Stimulated activated CD8-positive, alpha-beta memory T cell treated with anti-CD3 and anti-CD28 coated beads, Interleukin-15, amount 100 ng/mL, for 1 hour (primary cell): ENCODE results near the gene SYNJ2BP.
A peak's percentile ranks its signal among the peaks of the same experiment; 100 is the strongest.
"Not testable (repeated sequence)": the region's sequence is repeated elsewhere in the genome, so short reads cannot be mapped to it uniquely, and the experiment has no call there.

Experiments
- DNase-seq: peaks from one replicate; pipeline ENCODE4 v3.0.0-alpha.2; 2020; ENCODE audit warnings: low read depth

Gene SYNJ2BP

GRCh38 chr14:70416725-70417349 is at the start of gene SYNJ2BP:
Gene SYNJ2BP (minus strand): TSS chr14:70417090. CDS start chr14:70416963, 127 bp downstream.
- peak; percentile 27 for DNase-seq

GRCh38 chr14:70454731-70455130 is 37.8 kb upstream of the SYNJ2BP start:
- no peak for DNase-seq

DNA sequence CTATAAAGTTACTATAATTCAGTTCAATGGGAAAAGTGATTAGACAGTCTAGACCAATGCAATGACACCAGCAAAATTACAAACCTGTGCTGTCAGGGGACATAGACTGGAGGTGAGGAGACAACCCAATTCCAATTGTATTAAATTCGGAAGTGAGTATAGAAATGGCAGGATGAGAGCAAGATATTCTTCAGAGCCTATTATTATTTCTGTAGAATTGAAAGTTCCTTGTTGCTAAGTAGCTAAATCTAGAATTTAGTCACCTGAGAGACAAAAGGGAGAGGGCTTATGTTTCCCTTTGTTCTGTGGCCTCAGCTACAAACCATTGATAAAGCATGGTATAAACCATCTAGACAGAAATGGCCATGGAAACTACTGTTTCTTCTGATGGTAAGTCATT is 35.0 kb upstream of the SYNJ2BP start, which contains the start of gene ADAM21:
ADAM21 (plus strand) TSS at position 301 of the 400 bp plus-strand sequence. CDS start 5,326 bp downstream, outside the sequence.
- no peak for DNase-seq

GRCh38 chr14:70448633-70449340 is 31.9 kb upstream of the SYNJ2BP start:
- no peak for DNase-seq

- no peak for DNase-seq
Measured at GRCh38 chr14:70442750-70443149, 25.9 kb upstream of the SYNJ2BP start.

- DNase-seq, result no peak
Measured at GRCh38 chr14:70441641-70442040, 24.8 kb upstream of the SYNJ2BP start.

DNA sequence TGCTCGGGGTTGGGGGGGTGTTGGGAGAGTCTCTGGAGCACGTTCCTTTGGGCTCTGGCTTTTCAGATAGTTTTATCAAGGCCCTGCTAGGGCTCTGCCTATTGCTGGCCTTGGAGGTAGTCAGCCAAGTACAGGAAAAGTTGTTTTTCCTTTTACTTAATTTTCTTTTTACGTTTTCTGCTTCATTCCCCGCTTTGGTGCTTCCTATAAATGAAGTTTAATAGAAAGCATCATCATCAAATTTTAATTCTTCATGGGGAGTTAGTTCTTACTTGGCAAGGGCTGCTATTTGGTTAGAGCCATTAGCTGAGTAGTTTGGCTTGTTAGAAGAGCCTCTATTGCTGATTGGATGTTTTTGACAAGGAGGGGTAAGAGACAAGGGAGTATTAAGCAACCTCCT is 20.0 kb upstream of the SYNJ2BP start:
- no peak for DNase-seq

- not testable (repeated sequence) for DNase-seq
Measured at GRCh38 chr14:70426555-70426954, 9.7 kb upstream of the SYNJ2BP start.

- DNase-seq, result no peak
Measured at GRCh38 chr14:70425354-70425753, 8.5 kb upstream of the SYNJ2BP start.

DNA sequence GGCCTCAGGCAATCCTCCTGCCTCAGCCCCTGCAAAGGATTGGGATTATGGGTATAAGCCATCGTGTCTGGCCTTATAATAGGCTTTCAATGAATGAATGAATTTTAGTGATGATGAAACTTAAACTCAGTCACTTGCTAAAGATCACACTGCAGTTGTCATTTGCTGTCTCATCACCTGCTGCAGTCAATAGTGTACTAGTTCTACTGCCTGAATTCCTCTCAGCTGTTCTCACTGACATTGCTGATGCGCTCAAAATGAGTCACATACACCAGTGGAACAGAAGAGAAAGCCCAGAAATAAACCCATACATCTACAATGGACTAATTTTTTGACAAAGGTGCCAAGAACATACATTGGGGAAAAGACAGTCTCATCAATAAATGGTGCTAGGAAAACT is 5.6 kb upstream of the SYNJ2BP start:
- no peak for DNase-seq

GRCh38 chr14:70419270-70419931 is 2.5 kb upstream of the SYNJ2BP start:
- DNase-seq, result not testable (repeated sequence)

DNA sequence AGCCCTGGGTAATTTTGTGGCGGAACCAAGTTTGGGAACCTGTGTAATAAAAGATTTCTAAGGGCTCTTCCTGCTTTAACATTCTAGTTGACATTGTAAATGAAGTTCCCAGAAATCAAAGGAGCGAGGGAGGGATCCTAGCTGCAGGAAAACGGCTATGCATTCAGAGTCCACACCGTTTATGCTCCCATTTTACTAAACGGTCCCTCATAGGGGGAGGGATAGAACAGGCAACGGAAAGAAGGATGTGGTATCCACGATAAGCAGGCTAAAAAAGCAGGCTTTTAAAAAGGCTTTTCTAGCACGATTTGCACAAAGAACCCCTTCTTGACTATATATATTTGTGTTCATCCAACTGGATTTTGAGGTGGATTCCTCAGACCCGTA is 559 bp downstream of the SYNJ2BP start:
- DNase-seq, result no peak

- DNase-seq, result no peak
Measured at GRCh38 chr14:70415788-70416187, 1.1 kb downstream of the SYNJ2BP start.

DNA sequence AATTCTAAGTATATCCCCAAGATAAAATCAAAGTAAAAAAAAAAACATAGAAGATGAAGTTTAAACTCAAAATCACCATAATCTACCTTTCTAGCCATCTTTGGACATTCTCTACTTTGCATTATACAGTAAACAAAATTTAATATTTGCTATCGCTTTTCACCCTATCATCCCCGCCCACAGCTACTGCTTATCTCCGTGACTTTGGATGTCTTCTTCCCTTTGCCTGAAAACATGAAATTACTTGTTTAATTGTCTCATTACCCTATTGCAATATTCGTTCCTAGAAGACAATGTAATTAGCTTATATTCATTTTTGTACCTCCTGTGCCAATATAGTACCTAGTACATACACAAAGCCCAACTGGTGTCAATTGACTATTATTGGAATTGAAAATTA is 9.3 kb downstream of the SYNJ2BP start:
- DNase-seq, result no peak

DNA sequence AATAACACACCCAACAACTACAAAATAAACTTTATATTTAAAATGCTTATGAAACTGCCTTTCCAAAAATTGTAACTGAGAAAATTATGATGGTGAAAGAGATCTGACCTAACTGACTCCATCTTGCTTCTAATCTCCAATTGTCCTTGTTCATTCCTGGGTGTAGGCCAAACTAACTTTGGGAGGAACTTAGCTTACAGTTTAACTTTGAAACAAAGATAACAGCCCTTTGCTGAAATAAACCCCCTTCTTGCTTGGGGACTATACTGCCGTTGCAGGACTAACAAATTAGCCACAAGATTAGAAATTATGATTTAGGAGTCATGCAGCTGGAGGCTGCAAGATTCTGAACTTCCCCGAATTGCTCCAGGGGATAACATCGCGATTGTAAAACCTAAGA is 10.7 kb downstream of the SYNJ2BP start:
- DNase-seq, result not testable (repeated sequence)

- not testable (repeated sequence) for DNase-seq
Measured at GRCh38 chr14:70403335-70403734, 13.6 kb downstream of the SYNJ2BP start.

- DNase-seq, result no peak
Measured at GRCh38 chr14:70401643-70402042, 15.2 kb downstream of the SYNJ2BP start.

DNA sequence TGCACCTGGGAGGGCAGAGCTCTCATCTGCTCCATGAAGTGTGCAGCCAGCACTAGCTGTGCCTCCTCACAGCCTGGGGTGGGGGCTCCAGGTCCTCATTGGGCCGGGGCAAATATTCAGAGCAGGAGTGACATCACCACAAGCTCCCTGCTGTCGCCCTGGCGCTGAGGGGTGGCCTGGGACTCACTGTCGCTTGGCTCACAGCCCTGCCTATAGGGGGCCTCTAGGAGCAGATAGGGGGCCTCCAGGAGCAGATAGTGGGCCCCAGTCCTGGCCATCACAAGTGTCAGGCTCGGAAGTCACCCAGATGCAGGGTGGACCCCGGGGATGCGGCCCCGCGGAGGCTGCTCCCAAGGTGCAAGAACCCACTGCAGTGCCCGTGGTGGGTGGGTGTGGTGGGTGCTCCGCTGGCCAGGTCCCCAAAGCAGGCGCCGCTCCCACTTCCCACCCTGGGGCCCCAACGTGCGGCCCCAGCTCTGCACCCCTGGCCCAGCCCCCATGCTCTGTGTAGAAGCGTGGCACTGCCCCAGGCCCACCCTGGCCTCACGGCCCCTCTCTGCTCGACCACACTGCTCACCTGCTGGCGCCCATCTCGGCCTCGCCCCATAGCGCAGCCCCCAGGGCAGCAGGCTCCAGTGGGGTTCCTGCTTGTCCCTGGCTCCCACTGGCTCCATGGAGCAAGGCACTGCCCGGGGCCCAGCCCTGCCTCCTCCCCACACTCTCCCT is 18.0 kb downstream of the SYNJ2BP start:
- no peak for DNase-seq

DNA sequence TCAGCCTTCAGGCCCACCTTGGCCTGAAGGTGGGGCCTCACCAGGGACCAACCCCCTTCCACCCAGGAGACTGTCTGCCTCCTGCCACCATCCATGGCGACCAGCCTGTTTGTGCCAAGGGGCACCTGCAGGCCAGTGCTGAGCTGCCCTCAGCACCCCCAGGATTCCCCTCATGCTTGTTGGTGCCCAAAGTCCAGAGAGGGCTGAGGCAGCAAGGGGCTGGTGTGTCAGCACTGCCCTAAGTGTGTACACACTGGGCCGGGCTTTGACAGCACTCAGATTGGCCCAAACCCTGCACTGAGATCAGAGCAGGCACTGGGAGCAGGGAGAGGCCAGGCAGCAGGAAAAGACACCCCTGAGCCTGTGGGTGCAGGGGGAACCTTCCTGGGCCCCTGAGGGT is 18.6 kb downstream of the SYNJ2BP start:
- no peak for DNase-seq

GRCh38 chr14:70397746-70398145 is 19.1 kb downstream of the SYNJ2BP start:
- DNase-seq, result no peak

GRCh38 chr14:70394674-70395306 is 22.1 kb downstream of the SYNJ2BP start:
- no peak for DNase-seq

- no peak for DNase-seq
Measured at GRCh38 chr14:70392676-70393075, 24.2 kb downstream of the SYNJ2BP start.
